Liver (tissue), 3 donors: ENCODE measurements around the gene KLF15.

ENCODE experiments used
- JUND ChIP-seq, 2 donors: IDR thresholded peaks; 2 replicates each; pipeline ENCODE4 v1.6.1; 2016; ENCODE audit warnings: antibody characterized with exemption in 2 of 2
- TF ChIP-seq, protein P1 (sequence below): fragments of 150-350 bp; IDR thresholded peaks from 2 replicates; pipeline ENCODE4 v1.5.1; 2017; ENCODE audit warnings: improper control_type of control experiment, low read depth, low read length; ENCODE audit not compliant: missing input control
- TF ChIP-seq, protein P2 (sequence below): IDR thresholded peaks from 2 replicates; pipeline ENCODE4 v1.6.1; 2016; ENCODE audit warnings: antibody characterized with exemption, mild to moderate bottlenecking
- TF ChIP-seq, protein P3 (sequence below): IDR thresholded peaks from 2 replicates; pipeline ENCODE4 v1.6.1; 2016; ENCODE audit warnings: antibody characterized with exemption
- donor health status: healthy.
- donor health status: healthy.

DNA sequence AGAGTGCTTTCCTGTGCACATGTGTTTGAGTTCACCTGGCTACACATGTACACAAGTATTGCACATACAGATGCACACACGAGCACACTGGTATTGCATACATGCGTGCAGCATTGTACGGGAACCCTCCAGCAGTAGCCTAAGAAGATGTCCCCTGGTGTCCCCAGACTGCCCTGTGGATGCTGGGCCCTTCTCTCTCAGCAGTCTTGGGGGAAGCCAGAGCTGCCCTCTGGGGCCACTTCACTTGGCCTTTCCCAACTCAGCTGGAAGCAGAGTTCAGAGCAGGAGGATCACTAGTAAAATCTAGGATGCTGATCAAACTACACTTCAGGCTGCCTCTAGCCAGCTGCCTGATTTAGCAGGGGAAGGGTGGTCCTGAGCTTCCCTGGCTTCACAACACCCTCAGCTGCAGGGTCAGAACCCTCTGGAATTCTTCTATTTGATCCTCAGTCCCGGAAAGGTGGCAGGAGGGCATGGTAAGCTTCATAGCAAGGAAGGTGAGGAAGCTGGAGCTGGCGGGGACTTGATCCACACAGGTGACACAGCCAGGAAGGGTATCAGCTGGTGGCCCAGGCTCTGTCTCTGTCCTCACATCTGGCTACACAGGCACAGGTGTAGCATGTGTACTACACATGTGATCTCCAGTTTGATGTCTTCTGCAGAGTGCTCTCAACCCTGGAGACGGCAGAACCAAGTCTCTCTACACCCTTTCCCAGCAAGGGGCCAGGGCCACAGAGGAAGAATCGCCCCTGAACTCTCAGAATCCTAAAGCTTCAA lies 36.5 kb downstream of the KLF15 start:
- no peak for TF ChIP-seq JUND (IDR thresholded peaks at IDR 0.05)
- TF ChIP-seq, protein P1, sequence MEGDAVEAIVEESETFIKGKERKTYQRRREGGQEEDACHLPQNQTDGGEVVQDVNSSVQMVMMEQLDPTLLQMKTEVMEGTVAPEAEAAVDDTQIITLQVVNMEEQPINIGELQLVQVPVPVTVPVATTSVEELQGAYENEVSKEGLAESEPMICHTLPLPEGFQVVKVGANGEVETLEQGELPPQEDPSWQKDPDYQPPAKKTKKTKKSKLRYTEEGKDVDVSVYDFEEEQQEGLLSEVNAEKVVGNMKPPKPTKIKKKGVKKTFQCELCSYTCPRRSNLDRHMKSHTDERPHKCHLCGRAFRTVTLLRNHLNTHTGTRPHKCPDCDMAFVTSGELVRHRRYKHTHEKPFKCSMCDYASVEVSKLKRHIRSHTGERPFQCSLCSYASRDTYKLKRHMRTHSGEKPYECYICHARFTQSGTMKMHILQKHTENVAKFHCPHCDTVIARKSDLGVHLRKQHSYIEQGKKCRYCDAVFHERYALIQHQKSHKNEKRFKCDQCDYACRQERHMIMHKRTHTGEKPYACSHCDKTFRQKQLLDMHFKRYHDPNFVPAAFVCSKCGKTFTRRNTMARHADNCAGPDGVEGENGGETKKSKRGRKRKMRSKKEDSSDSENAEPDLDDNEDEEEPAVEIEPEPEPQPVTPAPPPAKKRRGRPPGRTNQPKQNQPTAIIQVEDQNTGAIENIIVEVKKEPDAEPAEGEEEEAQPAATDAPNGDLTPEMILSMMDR, result no peak
- TF ChIP-seq, protein P2, sequence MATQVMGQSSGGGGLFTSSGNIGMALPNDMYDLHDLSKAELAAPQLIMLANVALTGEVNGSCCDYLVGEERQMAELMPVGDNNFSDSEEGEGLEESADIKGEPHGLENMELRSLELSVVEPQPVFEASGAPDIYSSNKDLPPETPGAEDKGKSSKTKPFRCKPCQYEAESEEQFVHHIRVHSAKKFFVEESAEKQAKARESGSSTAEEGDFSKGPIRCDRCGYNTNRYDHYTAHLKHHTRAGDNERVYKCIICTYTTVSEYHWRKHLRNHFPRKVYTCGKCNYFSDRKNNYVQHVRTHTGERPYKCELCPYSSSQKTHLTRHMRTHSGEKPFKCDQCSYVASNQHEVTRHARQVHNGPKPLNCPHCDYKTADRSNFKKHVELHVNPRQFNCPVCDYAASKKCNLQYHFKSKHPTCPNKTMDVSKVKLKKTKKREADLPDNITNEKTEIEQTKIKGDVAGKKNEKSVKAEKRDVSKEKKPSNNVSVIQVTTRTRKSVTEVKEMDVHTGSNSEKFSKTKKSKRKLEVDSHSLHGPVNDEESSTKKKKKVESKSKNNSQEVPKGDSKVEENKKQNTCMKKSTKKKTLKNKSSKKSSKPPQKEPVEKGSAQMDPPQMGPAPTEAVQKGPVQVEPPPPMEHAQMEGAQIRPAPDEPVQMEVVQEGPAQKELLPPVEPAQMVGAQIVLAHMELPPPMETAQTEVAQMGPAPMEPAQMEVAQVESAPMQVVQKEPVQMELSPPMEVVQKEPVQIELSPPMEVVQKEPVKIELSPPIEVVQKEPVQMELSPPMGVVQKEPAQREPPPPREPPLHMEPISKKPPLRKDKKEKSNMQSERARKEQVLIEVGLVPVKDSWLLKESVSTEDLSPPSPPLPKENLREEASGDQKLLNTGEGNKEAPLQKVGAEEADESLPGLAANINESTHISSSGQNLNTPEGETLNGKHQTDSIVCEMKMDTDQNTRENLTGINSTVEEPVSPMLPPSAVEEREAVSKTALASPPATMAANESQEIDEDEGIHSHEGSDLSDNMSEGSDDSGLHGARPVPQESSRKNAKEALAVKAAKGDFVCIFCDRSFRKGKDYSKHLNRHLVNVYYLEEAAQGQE, result no peak
- TF ChIP-seq, protein P3, sequence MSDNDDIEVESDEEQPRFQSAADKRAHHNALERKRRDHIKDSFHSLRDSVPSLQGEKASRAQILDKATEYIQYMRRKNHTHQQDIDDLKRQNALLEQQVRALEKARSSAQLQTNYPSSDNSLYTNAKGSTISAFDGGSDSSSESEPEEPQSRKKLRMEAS, result no peak
